HCT116 (cell line): ENCODE measurements around the gene SQSTM1. TPM values are rescaled to one million over a fixed set of nuclear protein-coding genes. Genes with fewer than 3 reads are reported as not detected.

Experiments
- ATAC-seq: fragments of 200-7000 bp; cut with Tn5 transposase; 2 replicates; pipeline ENCODE4 v1.9.1; 2020; ENCODE audit warnings: mild to moderate bottlenecking, moderate library complexity
- BruUV-seq: library from RNA; stranded (reverse); fragments of 400-500 nt; replicated peaks from 2 replicates; lab custom pipeline; 2021; lab: Mats Ljungman, UMichigan
- CTCF ChIA-PET: fragments of 300-600 bp; sonication (Branson Sonifier 250); formaldehyde crosslinking; loops from one replicate; lab custom pipeline; 2021; ENCODE audit warnings: antibody characterized with exemption; lab: Charles Lee
- POLR2A ChIA-PET: fragments of 300-600, 350-600 bp; sonication (Branson Sonifier 250); formaldehyde crosslinking; loops from one replicate; lab custom pipeline; 2021; ENCODE audit warnings: antibody characterized with exemption; lab: Charles Lee
- RAD21 ChIA-PET, 2 experiments: fragments of 300-600 bp; sonication (Branson Sonifier 250); formaldehyde crosslinking; loops; one replicate each; lab custom pipeline; 2023; ENCODE audit warnings: low total read pairs in 2 of 2; ENCODE audit not compliant: uncharacterized antibody in 2 of 2, unreplicated experiment in 2 of 2, low non-redundant PET in 1 of 2; lab: Charles Lee
- DNase-seq: peaks from one replicate; pipeline ENCODE4 v3.0.0-alpha.2; 2010; ENCODE audit warnings: low read depth, low spot score
- H2AFZ ChIP-seq: fragments of 200-600 bp; shearing (Covaris generic), sonication (generic); 2 replicates; pipeline ENCODE4 v1.6.1; 2017; ENCODE audit warnings: low read depth, mixed run types, mixed read lengths, antibody characterized with exemption, low read length; ENCODE audit not compliant: poor library complexity, severe bottlenecking
- H3K27ac ChIP-seq: 2 replicates; pipeline ENCODE4 v1.5.1; 2012; ENCODE audit warnings: low read depth, low read length
- H3K27me3 ChIP-seq: fragments of 200-600 bp; sonication (generic); 2 replicates; pipeline ENCODE4 v1.6.1; 2016; ENCODE audit warnings: mixed run types, low read length, mixed read lengths; ENCODE audit not compliant: insufficient read depth
- H3K36me3 ChIP-seq, 2 experiments: fragments of 200-500 bp in 1 of 2; fragments of 200-600 bp in 1 of 2; sonication (Bioruptor generic) in 1 of 2; sonication (generic) in 1 of 2; 2 replicates each; pipeline versions ENCODE4 v1.5.1 to v1.6.1; 2014 to 2016; ENCODE audit warnings: low read length in 2 of 2, inconsistent platforms in 1 of 2, mixed read lengths in 1 of 2, mixed run types in 1 of 2; ENCODE audit not compliant: insufficient read depth in 2 of 2, control insufficient read depth in 1 of 2
- H3K4me1 ChIP-seq, 2 experiments: fragments of 200-600 bp in 1 of 2; sonication (generic) in 1 of 2; 2 replicates each; pipeline versions ENCODE4 v1.5.1 to v1.6.1; 2012 to 2017; ENCODE audit warnings: low read length in 2 of 2, inconsistent platforms in 1 of 2, mild to moderate bottlenecking in 1 of 2, mixed read lengths in 1 of 2, mixed run types in 1 of 2, moderate library complexity in 1 of 2; ENCODE audit not compliant: insufficient read depth in 2 of 2, control insufficient read depth in 1 of 2
- H3K4me2 ChIP-seq: fragments of 200-600 bp; sonication (generic); 2 replicates; pipeline ENCODE4 v1.6.1; 2017; ENCODE audit warnings: mixed run types, low read length, mixed read lengths
- H3K4me3 ChIP-seq, 2 experiments: fragments of 200-600 bp in 1 of 2; sonication (generic) in 1 of 2; replicated peaks in 1 of 2; 2 replicates each; pipeline ENCODE4 v1.5.1; 2011 to 2016; ENCODE audit warnings: low read length in 2 of 2, control low read depth in 1 of 2, low read depth in 1 of 2, mild to moderate bottlenecking in 1 of 2, mixed read lengths in 1 of 2, mixed run types in 1 of 2
- H3K79me2 ChIP-seq: fragments of 200-600 bp; sonication (generic); 2 replicates; pipeline ENCODE4 v1.6.1; 2017; ENCODE audit warnings: mild to moderate bottlenecking, mixed run types, low read length, moderate library complexity, mixed read lengths; ENCODE audit not compliant: insufficient read depth
- H3K9ac ChIP-seq: fragments of 200-600 bp; sonication (generic); 2 replicates; pipeline ENCODE4 v1.6.1; 2016; ENCODE audit warnings: low read length, mixed read lengths
- H3K9me2 ChIP-seq: fragments of 200-600 bp; sonication (generic), shearing (Covaris generic); 2 replicates; pipeline ENCODE4 v1.6.1; 2017; ENCODE audit warnings: mixed run types, mild to moderate bottlenecking, moderate library complexity; ENCODE audit not compliant: insufficient read depth
- H3K9me3 ChIP-seq, 2 experiments: fragments of 200-500 bp in 1 of 2; fragments of 200-600 bp in 1 of 2; sonication (Bioruptor generic) in 1 of 2; sonication (generic) in 1 of 2; 2 replicates each; pipeline ENCODE4 v1.6.1; 2014 to 2017; ENCODE audit warnings: low read length in 2 of 2, mixed read lengths in 2 of 2, inconsistent platforms in 1 of 2, low read depth in 1 of 2, mild to moderate bottlenecking in 1 of 2, mixed run types in 1 of 2, moderate library complexity in 1 of 2; ENCODE audit not compliant: control insufficient read depth in 1 of 2, insufficient read depth in 1 of 2
- H4K20me1 ChIP-seq: fragments of 200-600 bp; sonication (generic), shearing (Covaris generic); 2 replicates; pipeline ENCODE4 v1.6.1; 2017; ENCODE audit warnings: mixed run types, mild to moderate bottlenecking, moderate library complexity; ENCODE audit not compliant: insufficient read depth
- CBX3 ChIP-seq: IDR thresholded peaks from 2 replicates; pipeline ENCODE4 v1.6.1; 2012; ENCODE audit warnings: low read depth
- CEBPB ChIP-seq: IDR thresholded peaks from 2 replicates; pipeline ENCODE4 v1.6.1; 2012; ENCODE audit warnings: low read depth
- ELF1 ChIP-seq: IDR thresholded peaks from 2 replicates; pipeline ENCODE4 v1.6.1; 2012; ENCODE audit warnings: low read depth, borderline replicate concordance
- JUND ChIP-seq: IDR thresholded peaks from 2 replicates; pipeline ENCODE4 v1.6.1; 2012
- POLR2AphosphoS5 ChIP-seq: IDR thresholded peaks from 2 replicates; pipeline ENCODE4 v1.6.1; 2011; ENCODE audit warnings: mild to moderate bottlenecking, low read depth, low read length, moderate library complexity
- REST ChIP-seq: IDR thresholded peaks from 2 replicates; pipeline ENCODE4 v1.6.1; 2012; ENCODE audit warnings: low read depth
- SIN3A ChIP-seq: IDR thresholded peaks from 2 replicates; pipeline ENCODE4 v1.6.1; 2012; ENCODE audit warnings: low read depth
- SRF ChIP-seq: IDR thresholded peaks from 2 replicates; pipeline ENCODE4 v1.6.1; 2012; ENCODE audit warnings: low read depth
- YY1 ChIP-seq: IDR thresholded peaks from 2 replicates; pipeline ENCODE4 v1.6.1; 2011; ENCODE audit warnings: low read length, low read depth, moderate library complexity, mild to moderate bottlenecking; ENCODE audit not compliant: insufficient replicate concordance; ENCODE audit errors: extremely low read depth
- ZNF274 ChIP-seq: fragments of 200-500 bp; sonication (Bioruptor generic); IDR thresholded peaks from 2 replicates; pipeline ENCODE4 v1.6.1; 2014; ENCODE audit warnings: mild to moderate bottlenecking, low read depth, low read length, inconsistent platforms
- intact Hi-C: fragments of 100-400 bp; cut with micrococcal nuclease; formaldehyde crosslinking; loops from 2 replicates; pipeline ENCODE4 v1.10.0; 2022
- total RNA-seq: library from RNA; stranded (reverse); gene quantifications from one replicate; pipeline ENCODE4 v1.2.1, GENCODE V29; 2021; ENCODE audit not compliant: unreplicated experiment

The SQSTM1 gene
- total RNA-seq, 1 experiment from 2014 or later = 299 TPM

GRCh38 chr5:179781846-179782245 lies 38.9 kb upstream of the SQSTM1 start (continued):
- TF ChIP-seq REST = no peak
- TF ChIP-seq SRF = no peak
- no peak for TF ChIP-seq POLR2AphosphoS5
- TF ChIP-seq YY1 = no peak
- no peak for TF ChIP-seq CEBPB
- TF ChIP-seq SIN3A = no peak
- TF ChIP-seq, all 23 proteins: peak for 0

DNA sequence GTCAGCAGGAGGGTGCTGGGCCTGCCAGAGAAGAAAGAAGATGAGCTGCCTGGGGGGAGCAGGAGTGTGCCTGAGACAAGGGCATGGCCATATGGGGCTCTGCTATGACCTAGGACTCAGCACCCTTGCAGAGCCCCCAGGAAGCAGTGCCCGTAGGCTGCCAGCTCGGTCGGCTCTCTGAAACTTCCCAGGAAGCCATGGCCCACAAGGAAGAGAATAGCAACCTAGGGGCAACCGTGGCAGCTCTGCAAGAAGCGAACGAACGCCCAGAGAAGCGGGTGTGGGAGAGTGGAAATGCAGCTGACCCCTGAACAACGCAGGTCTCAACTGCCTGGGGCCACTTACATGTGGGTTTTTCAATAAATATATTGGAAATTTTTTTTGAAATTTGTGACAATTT lies 37.6 kb upstream of the SQSTM1 start:
- Histone ChIP-seq H3K4me3 (no peak overlapping the region), H3K9me3 (no peaks in the 10 kb centered on the region), H2AFZ (no peak overlapping the region), H3K27me3 (no peaks in the 10 kb centered on the region), H3K4me1 (no peaks in the 10 kb centered on the region), H3K36me3 (no peaks in the 10 kb centered on the region), H3K79me2 (no peaks in the 10 kb centered on the region), H3K27ac (no peak overlapping the region), H3K9ac (no peak overlapping the region), H3K4me2 (no peak overlapping the region), H4K20me1 (no peaks in the 10 kb centered on the region; the same call in 1 of the 2 replicates), H3K9me2 (no peaks in the 10 kb centered on the region)
- ChIA-PET RAD21 (no interaction called here), POLR2A (no interaction called here), CTCF (no interaction called here)
- TF ChIP-seq JUND (no peak), YY1 (no peak), CBX3 (no peak), ELF1 (no peak), ZNF274 (no peak), POLR2AphosphoS5 (no peak)
- no peak for ATAC-seq
- no peak for DNase-seq
- intact Hi-C loops = no loop called here
- BruUV-seq = no TSS peak
